ENCODE data around the gene DENND1B. TPM values are rescaled to one million over a fixed set of nuclear protein-coding genes. Genes with fewer than 3 reads are reported as not detected.

The DENND1B gene
- total and polyA plus RNA-seq, 2 of the 8 experiments (the other 6 are each of a cell fraction or from before 2014, with no cell fraction given), result 0.74 to 3.3 TPM

- Histone ChIP-seq H4K91ac (replicated peaks; ENCODE audit: insufficient read length, low read length) (no peak overlapping the region), H4K20me1 (replicated peaks in 1 of 2; ENCODE audit: control insufficient read depth in 1 of 2, insufficient read depth in 2 of 2, low read length in 2 of 2) (no peaks in the 10 kb centered on the region), H3K27ac (ENCODE audit: low read depth, low read length) (no peak overlapping the region), H3K18ac (ENCODE audit: extremely low read depth, low read length) (no peak overlapping the region; the same call in 1 of the 2 replicates), H3K36me3 (ENCODE audit: control insufficient read depth in 2 of 4, insufficient read depth in 4 of 4, low read length in 3 of 4) (no peaks in the 10 kb centered on the region), H3K9me3 (ENCODE audit: insufficient read depth in 2 of 2, low read depth in 1 of 2, low read length in 1 of 2) (no peaks in the 10 kb centered on the region), H2BK120ac (replicated peaks; ENCODE audit: low read depth, low read length) (no peak overlapping the region), H4K5ac (ENCODE audit: insufficient read length, low read depth, low read length) (no peak overlapping the region), H3K79me2 (ENCODE audit: control insufficient read depth in 1 of 2, insufficient read depth in 2 of 2, low read length in 2 of 2) (no peaks in the 10 kb centered on the region), H2BK12ac (ENCODE audit: low read depth, low read length) (no peak overlapping the region), H3K9ac (replicated peaks in 1 of 4; ENCODE audit: extremely low read depth in 1 of 4, low read depth in 3 of 4, low read length in 3 of 4) (no peak overlapping the region), H2BK5ac (ENCODE audit: low read depth, low read length) (no peak overlapping the region), H3K4ac (replicated peaks; ENCODE audit: insufficient read length, low read depth, low read length) (no peak overlapping the region), H2AFZ (ENCODE audit: low read length) (no peak overlapping the region), H4K8ac (ENCODE audit: extremely low read depth, insufficient read depth, low read length) (no peak overlapping the region), H2AK5ac (ENCODE audit: low read depth, low read length) (no peak overlapping the region), H3K4me2 (ENCODE audit: insufficient read depth in 1 of 2, low read depth in 2 of 2, low read length in 2 of 2) (no peak overlapping the region), H3K4me1 (replicated peaks in 1 of 4; ENCODE audit: control insufficient read depth in 3 of 4, insufficient read depth in 4 of 4, low read length in 3 of 4) (no peaks in the 10 kb centered on the region), H3K23me2 (ENCODE audit: low read depth, low read length) (no peaks in the 10 kb centered on the region), H3K56ac (replicated peaks; ENCODE audit: insufficient read length, low read depth, low read length) (no peak overlapping the region), H2BK15ac (ENCODE audit: low read length) (no peak overlapping the region), H3K79me1 (ENCODE audit: low read depth, low read length) (no peaks in the 10 kb centered on the region), H3K27me3 (replicated peaks in 1 of 4; ENCODE audit: control insufficient read depth in 3 of 4, extremely low read depth in 1 of 4, insufficient read depth in 3 of 4, low read length in 3 of 4) (peaks cover 0 to 1% (median 0%) of the 10 kb centered on the region in 4 experiments; a peak in 1 of 7 replicates), H2BK20ac (ENCODE audit: low read length) (no peak overlapping the region), H3K23ac (ENCODE audit: insufficient read length) (no peak overlapping the region), H3K14ac (ENCODE audit: insufficient read length) (no peak overlapping the region), H3K4me3 (ENCODE audit: extremely low read depth in 1 of 4, insufficient read depth in 2 of 4, low read depth in 3 of 4, low read length in 4 of 4) (no peak overlapping the region)
- no peak for DNase-seq (ENCODE audit: low read depth in 1 of 2, low spot score in 2 of 2)
- 89% methylated on average over 10 of the region's 10 CpGs; no CpG with 5 or more reads in 1 of the 2 experiments for WGBS, 2 experiments (ENCODE audit: extremely low coverage in 1 of 2, insufficient coverage in 1 of 2, insufficient read length in 1 of 2, insufficient replicate concordance in 2 of 2, low coverage in 1 of 2, low lambda C conversion rate in 2 of 2, missing lambda C conversion rate in 1 of 2)
- POLR2A ChIA-PET (ENCODE audit: partially characterized antibody), result no interaction called here
- FAIRE-seq, result no peak
- CTCF ChIA-PET (ENCODE audit: partially characterized antibody), result interaction anchor here (0.6 to 1.6 kb wide), 3 partner anchors 20 to 97 kb away, joined by 3 to 7 read pairs (median 5); no protein-coding TSS in a partner anchor
- TF ChIP-seq POLR2AphosphoS5 (IDR thresholded peaks at IDR 0.05; ENCODE audit: low read depth, low read length) (no peak), BCL11A (IDR thresholded peaks at IDR 0.05; ENCODE audit: low read depth in 2 of 2, low read length in 2 of 2) (no peak), SIX5 (IDR thresholded peaks at IDR 0.05; ENCODE audit: low read depth, low read length) (no peak), JUND (IDR thresholded peaks at IDR 0.05; ENCODE audit: low read length) (no peak), SIRT6 (IDR thresholded peaks at IDR 0.05; ENCODE audit: low read length) (no peak), TCF12 (IDR thresholded peaks at IDR 0.05; ENCODE audit: low read depth, low read length) (no peak), TAF1 (IDR thresholded peaks at IDR 0.05; ENCODE audit: low read depth, low read length) (no peak), KDM5A (IDR thresholded peaks at IDR 0.05; ENCODE audit: low read length) (no peak), CREB1 (IDR thresholded peaks at IDR 0.05) (no peak), EP300 (IDR thresholded peaks at IDR 0.05; ENCODE audit: borderline replicate concordance in 1 of 2, low read depth in 2 of 2, low read length in 2 of 2) (no peak), TAF7 (optimal IDR thresholded peaks at IDR 0.05; ENCODE audit: borderline replicate concordance, low read depth, low read length) (no peak), TEAD4 (IDR thresholded peaks at IDR 0.05; ENCODE audit: low read depth, low read length) (no peak)
- TF ChIP-seq, protein P1, sequence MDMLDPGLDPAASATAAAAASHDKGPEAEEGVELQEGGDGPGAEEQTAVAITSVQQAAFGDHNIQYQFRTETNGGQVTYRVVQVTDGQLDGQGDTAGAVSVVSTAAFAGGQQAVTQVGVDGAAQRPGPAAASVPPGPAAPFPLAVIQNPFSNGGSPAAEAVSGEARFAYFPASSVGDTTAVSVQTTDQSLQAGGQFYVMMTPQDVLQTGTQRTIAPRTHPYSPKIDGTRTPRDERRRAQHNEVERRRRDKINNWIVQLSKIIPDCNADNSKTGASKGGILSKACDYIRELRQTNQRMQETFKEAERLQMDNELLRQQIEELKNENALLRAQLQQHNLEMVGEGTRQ (IDR thresholded peaks at IDR 0.05; ENCODE audit: low read length), result no peak
These were observed 278.6 kb downstream of the DENND1B start for GRCh38 chr1:197496722-197497121.

Measured in H1 (cell line).